ENCODE measurements around the gene PPFIA4. TPM values are rescaled to one million over a fixed set of nuclear protein-coding genes. Genes with fewer than 3 reads are reported as not detected.

PPFIA4 gene
- total RNA-seq, 1 experiment from 2014 or later: 21.1 TPM

DNA sequence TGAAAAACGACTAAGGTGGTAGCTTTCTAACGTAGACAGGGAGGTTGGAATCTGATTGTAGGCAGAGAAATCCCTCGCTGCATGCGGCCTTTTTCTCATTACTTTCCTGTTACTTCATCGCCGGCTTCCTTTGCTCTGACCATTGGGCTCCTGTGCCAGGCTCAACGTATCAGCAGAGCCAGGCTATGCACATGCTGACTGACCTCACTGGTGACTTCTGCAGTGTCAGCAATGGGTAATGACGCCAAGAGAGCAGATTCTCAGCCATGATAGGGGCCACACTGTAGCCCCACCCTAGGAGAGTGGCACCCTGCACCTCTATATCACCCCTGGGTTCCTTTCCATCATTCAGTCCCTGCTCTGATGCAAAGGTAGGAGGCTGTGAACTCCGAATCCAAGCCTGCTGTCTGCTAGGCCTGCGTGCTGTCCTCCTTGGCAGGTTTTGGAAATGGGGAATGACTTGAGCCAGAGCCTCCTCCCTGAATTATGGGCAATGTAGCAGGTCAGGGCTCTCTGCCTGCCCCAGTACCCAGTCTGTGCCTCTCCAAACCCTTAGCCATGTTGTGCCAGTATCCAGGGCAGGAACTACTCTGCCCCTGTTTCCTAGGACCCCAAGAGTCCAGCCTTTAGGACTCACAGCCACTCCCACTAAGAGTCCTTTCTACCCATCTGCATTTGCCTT is 11.4 kb downstream of the PPFIA4 start:
- no peaks in the 10 kb centered on the region; the same call in 1 of the 2 replicates for H3K27me3 Mint-ChIP-seq (ENCODE audit: low read depth)
- DNase-seq (ENCODE audit: low spot score): no peak
- TF ChIP-seq PREB (CRISPR knock-in tag; IDR thresholded peaks at IDR 0.05; ENCODE audit: borderline replicate concordance): no peak
- no peak for TF ChIP-seq ZNF232 (CRISPR knock-in tag; IDR thresholded peaks at IDR 0.05)
- TF ChIP-seq CREM (CRISPR knock-in tag; IDR thresholded peaks at IDR 0.05): no peak
- TF ChIP-seq PRDM15 (CRISPR knock-in tag; IDR thresholded peaks at IDR 0.05): no peak
- TF ChIP-seq, protein P1, sequence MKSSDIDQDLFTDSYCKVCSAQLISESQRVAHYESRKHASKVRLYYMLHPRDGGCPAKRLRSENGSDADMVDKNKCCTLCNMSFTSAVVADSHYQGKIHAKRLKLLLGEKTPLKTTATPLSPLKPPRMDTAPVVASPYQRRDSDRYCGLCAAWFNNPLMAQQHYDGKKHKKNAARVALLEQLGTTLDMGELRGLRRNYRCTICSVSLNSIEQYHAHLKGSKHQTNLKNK (CRISPR knock-in tag; IDR thresholded peaks at IDR 0.05): no peak
- no peak for TF ChIP-seq HMGA2 (CRISPR knock-in tag; IDR thresholded peaks at IDR 0.05)
- no peak for TF ChIP-seq EMX1 (CRISPR knock-in tag; IDR thresholded peaks at IDR 0.05)
- no peak for TF ChIP-seq RORB (CRISPR knock-in tag; IDR thresholded peaks at IDR 0.05)
- no peak for TF ChIP-seq ATF2 (CRISPR knock-in tag; IDR thresholded peaks at IDR 0.05; ENCODE audit: borderline replicate concordance, low read depth)
- TF ChIP-seq SP1 (CRISPR knock-in tag; conservative IDR thresholded peaks at IDR 0.05): no peak
- no peak for TF ChIP-seq NR1H2 (CRISPR knock-in tag; IDR thresholded peaks at IDR 0.05)
- TF ChIP-seq CREB1 (CRISPR knock-in tag; IDR thresholded peaks at IDR 0.05): no peak
- no peak for TF ChIP-seq ATF6 (CRISPR knock-in tag; IDR thresholded peaks at IDR 0.05)
- no peak overlapping the region for H3K27ac Mint-ChIP-seq
- no peak overlapping the region for H3K4me3 Mint-ChIP-seq
- H3K36me3 Mint-ChIP-seq: peaks cover 4% of the 10 kb centered on the region; the same call in 1 of the 2 replicates
- H3K4me1 Mint-ChIP-seq: peaks cover 26% of the 10 kb centered on the region
- no peak for ATAC-seq
- ChIA-PET POLR2A (no interaction called here), CTCF (interaction anchor here (1.3 to 6.7 kb wide), 4 partner anchors 17 to 231 kb away, joined by 3 to 89 read pairs (median 16); no protein-coding TSS in a partner anchor)
- H3K9me3 Mint-ChIP-seq: no peaks in the 10 kb centered on the region

GRCh38 chr1:203038217-203038741 is 12.0 kb downstream of the PPFIA4 start:
- ATAC-seq (no peak), DNase-seq (ENCODE audit: low spot score) (no peak)
- CTCF ChIA-PET: interaction anchor here (2.1 to 8.9 kb wide), 14 partner anchors 10 to 269 kb away, joined by 13 to 412 read pairs (median 102); partner anchors contain the start of genes ADORA1, MYOG and PPFIA4
- peaks cover 7% of the 10 kb centered on the region for H3K36me3 Mint-ChIP-seq
- H3K9me3 Mint-ChIP-seq: no peaks in the 10 kb centered on the region
- H3K4me1 Mint-ChIP-seq: peaks cover 26% of the 10 kb centered on the region
- H3K27me3 Mint-ChIP-seq (ENCODE audit: low read depth): no peaks in the 10 kb centered on the region; the same call in 1 of the 2 replicates
- POLR2A ChIA-PET: no interaction called here
- H3K27ac Mint-ChIP-seq: no peak overlapping the region
- no peak overlapping the region for H3K4me3 Mint-ChIP-seq
- TF ChIP-seq SOX15 (CRISPR knock-in tag; IDR thresholded peaks at IDR 0.05) (no peak), ZBTB21 (CRISPR knock-in tag; IDR thresholded peaks at IDR 0.05; ENCODE audit: borderline replicate concordance) (no peak), ZNF138 (CRISPR knock-in tag; conservative IDR thresholded peaks at IDR 0.05) (no peak), HMGXB4 (CRISPR knock-in tag; IDR thresholded peaks at IDR 0.05) (no peak), ZNF317 (CRISPR knock-in tag; IDR thresholded peaks at IDR 0.05; ENCODE audit: borderline replicate concordance, low read depth) (no peak), GRHL2 (CRISPR knock-in tag; IDR thresholded peaks at IDR 0.05; ENCODE audit: insufficient replicate concordance, severe bottlenecking) (no peak), MXD4 (CRISPR knock-in tag; IDR thresholded peaks at IDR 0.05; ENCODE audit: borderline replicate concordance) (no peak)
- TF ChIP-seq, protein P2, sequence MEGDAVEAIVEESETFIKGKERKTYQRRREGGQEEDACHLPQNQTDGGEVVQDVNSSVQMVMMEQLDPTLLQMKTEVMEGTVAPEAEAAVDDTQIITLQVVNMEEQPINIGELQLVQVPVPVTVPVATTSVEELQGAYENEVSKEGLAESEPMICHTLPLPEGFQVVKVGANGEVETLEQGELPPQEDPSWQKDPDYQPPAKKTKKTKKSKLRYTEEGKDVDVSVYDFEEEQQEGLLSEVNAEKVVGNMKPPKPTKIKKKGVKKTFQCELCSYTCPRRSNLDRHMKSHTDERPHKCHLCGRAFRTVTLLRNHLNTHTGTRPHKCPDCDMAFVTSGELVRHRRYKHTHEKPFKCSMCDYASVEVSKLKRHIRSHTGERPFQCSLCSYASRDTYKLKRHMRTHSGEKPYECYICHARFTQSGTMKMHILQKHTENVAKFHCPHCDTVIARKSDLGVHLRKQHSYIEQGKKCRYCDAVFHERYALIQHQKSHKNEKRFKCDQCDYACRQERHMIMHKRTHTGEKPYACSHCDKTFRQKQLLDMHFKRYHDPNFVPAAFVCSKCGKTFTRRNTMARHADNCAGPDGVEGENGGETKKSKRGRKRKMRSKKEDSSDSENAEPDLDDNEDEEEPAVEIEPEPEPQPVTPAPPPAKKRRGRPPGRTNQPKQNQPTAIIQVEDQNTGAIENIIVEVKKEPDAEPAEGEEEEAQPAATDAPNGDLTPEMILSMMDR (IDR thresholded peaks at IDR 0.05): no peak
